T-helper 1 cell treated with Interleukin-12 subunit alpha and Interleukin-12 subunit beta and Interleukin-4 antibody, amounts not matched to agents 30 μg/mL and 1 μg/mL, for 36 hours (primary cell): ENCODE data around the gene PEX14.
A peak's percentile ranks its signal among the peaks of the same experiment; 100 is the strongest.
"Not testable (repeated sequence)": the region's sequence is repeated elsewhere in the genome, so short reads cannot be mapped to it uniquely, and the experiment has no call there.

Experiments used
- H3K27ac Mint-ChIP-seq: one replicate; pipeline ENCODE4 v1.8.0; 2021; ENCODE audit warnings: mild to moderate bottlenecking, mixed read lengths
- H3K27me3 Mint-ChIP-seq: one replicate; pipeline ENCODE4 v1.8.0; 2021; ENCODE audit warnings: low read depth, mixed read lengths
- H3K36me3 Mint-ChIP-seq: one replicate; pipeline ENCODE4 v1.8.0; 2021; ENCODE audit warnings: low read depth, mixed read lengths
- H3K4me1 Mint-ChIP-seq: one replicate; pipeline ENCODE4 v1.8.0; 2021; ENCODE audit warnings: low read depth, mixed read lengths
- H3K4me3 Mint-ChIP-seq: one replicate; pipeline ENCODE4 v1.8.0; 2021; ENCODE audit warnings: mild to moderate bottlenecking, moderate library complexity, mixed read lengths
- H3K9me3 Mint-ChIP-seq: one replicate; pipeline ENCODE4 v1.8.0; 2021; ENCODE audit warnings: mixed read lengths

PEX14 gene

GRCh38 chr1:10471411-10472219 lies 3.1 kb upstream of the PEX14 start:
- peaks cover 4% of the 10 kb centered on the region for H3K36me3 Mint-ChIP-seq

GRCh38 chr1:10472220-10473144 lies 2.3 kb upstream of the PEX14 start, which contains the start of gene DFFA:
DFFA (minus strand) TSS chr1:10472529; CDS start chr1:10472458, 71 bp downstream.
- H3K27me3 Mint-ChIP-seq: no peaks in the 10 kb centered on the region
- H3K27ac Mint-ChIP-seq: peak within 1 kb of the TSS; percentile 88
- peaks cover 4% of the 10 kb centered on the region for H3K36me3 Mint-ChIP-seq
- peak within 1 kb of the TSS; percentile 91 for H3K4me3 Mint-ChIP-seq
- H3K4me1 Mint-ChIP-seq: peaks cover 29% of the 10 kb centered on the region
- H3K9me3 Mint-ChIP-seq: no peaks in the 10 kb centered on the region

More at GRCh38 chr1:10471411-10472219, 3.1 kb upstream of the PEX14 start:
- Mint-ChIP-seq H3K4me1 (peaks cover 28% of the 10 kb centered on the region), H3K27ac (peak overlapping the region; percentile 88), H3K9me3 (no peaks in the 10 kb centered on the region), H3K4me3 (peak overlapping the region; percentile 91), H3K27me3 (no peaks in the 10 kb centered on the region)

- Mint-ChIP-seq H3K9me3 (no peaks in the 10 kb centered on the region), H3K36me3 (peaks cover under 1% of the 10 kb centered on the region), H3K4me3 (peak overlapping the region; percentile 44), H3K4me1 (peaks cover 29% of the 10 kb centered on the region), H3K27me3 (no peaks in the 10 kb centered on the region), H3K27ac (peak overlapping the region; percentile 73)
These were observed 1.5 kb upstream of the PEX14 start for GRCh38 chr1:10473145-10473765.

GRCh38 chr1:10474309-10474612 lies 489 bp upstream of the PEX14 start:
- not testable (repeated sequence) for H3K36me3 Mint-ChIP-seq, H3K27me3 Mint-ChIP-seq, H3K9me3 Mint-ChIP-seq
- H3K4me3 Mint-ChIP-seq: peak overlapping the region; percentile 90
- H3K27ac Mint-ChIP-seq: peak overlapping the region; percentile 89
- peaks cover 29% of the 10 kb centered on the region for H3K4me1 Mint-ChIP-seq

- H3K36me3 Mint-ChIP-seq: no peaks in the 10 kb centered on the region
- H3K4me3 Mint-ChIP-seq: peak overlapping the region; percentile 94
- H3K27me3 Mint-ChIP-seq: no peaks in the 10 kb centered on the region
- peaks cover 31% of the 10 kb centered on the region for H3K4me1 Mint-ChIP-seq
- peak overlapping the region; percentile 87 for H3K27ac Mint-ChIP-seq
- H3K9me3 Mint-ChIP-seq: no peaks in the 10 kb centered on the region
These were observed 760 bp downstream of the PEX14 start for GRCh38 chr1:10475510-10475909.

GRCh38 chr1:10479296-10479695 lies 4.5 kb downstream of the PEX14 start:
- H3K27ac Mint-ChIP-seq: no peak overlapping the region

GRCh38 chr1:10480614-10481013 lies 5.9 kb downstream of the PEX14 start:
- Mint-ChIP-seq H3K4me3 (no peak overlapping the region), H3K36me3 (peaks cover 7% of the 10 kb centered on the region), H3K27me3 (no peaks in the 10 kb centered on the region), H3K27ac (no peak overlapping the region), H3K9me3 (no peaks in the 10 kb centered on the region), H3K4me1 (peaks cover 14% of the 10 kb centered on the region)

More at GRCh38 chr1:10479296-10479695, 4.5 kb downstream of the PEX14 start:
- H3K4me3 Mint-ChIP-seq: no peak overlapping the region
- peaks cover 20% of the 10 kb centered on the region for H3K4me1 Mint-ChIP-seq
- no peaks in the 10 kb centered on the region for H3K36me3 Mint-ChIP-seq
- H3K9me3 Mint-ChIP-seq: no peaks in the 10 kb centered on the region
- no peaks in the 10 kb centered on the region for H3K27me3 Mint-ChIP-seq

- Mint-ChIP-seq H3K4me3 (no peak overlapping the region), H3K36me3 (peaks cover 14% of the 10 kb centered on the region), H3K9me3 (no peaks in the 10 kb centered on the region), H3K4me1 (peaks cover 6% of the 10 kb centered on the region), H3K27me3 (no peaks in the 10 kb centered on the region), H3K27ac (no peak overlapping the region)
These were observed 9.8 kb downstream of the PEX14 start for GRCh38 chr1:10484521-10484920.

- H3K36me3 Mint-ChIP-seq: peaks cover 14% of the 10 kb centered on the region
- no peaks in the 10 kb centered on the region for H3K27me3 Mint-ChIP-seq
- H3K4me1 Mint-ChIP-seq: peaks cover 18% of the 10 kb centered on the region
- H3K9me3 Mint-ChIP-seq: no peaks in the 10 kb centered on the region
- H3K4me3 Mint-ChIP-seq: no peak overlapping the region
- no peak overlapping the region for H3K27ac Mint-ChIP-seq
These were observed 14.7 kb downstream of the PEX14 start for GRCh38 chr1:10489291-10490055.

GRCh38 chr1:10490286-10490970 lies 15.7 kb downstream of the PEX14 start:
- Mint-ChIP-seq H3K36me3 (peaks cover 8% of the 10 kb centered on the region), H3K4me3 (no peak overlapping the region), H3K27me3 (no peaks in the 10 kb centered on the region), H3K4me1 (peaks cover 27% of the 10 kb centered on the region), H3K27ac (no peak overlapping the region), H3K9me3 (no peaks in the 10 kb centered on the region)

- Mint-ChIP-seq H3K27ac (no peak overlapping the region), H3K4me3 (peak overlapping the region; percentile 82), H3K27me3 (no peaks in the 10 kb centered on the region), H3K4me1 (peaks cover 45% of the 10 kb centered on the region), H3K9me3 (no peaks in the 10 kb centered on the region), H3K36me3 (peaks cover 5% of the 10 kb centered on the region)
These were observed 19.6 kb downstream of the PEX14 start for GRCh38 chr1:10494418-10494753.

- Mint-ChIP-seq H3K4me3 (peak overlapping the region; percentile 82), H3K27me3 (no peaks in the 10 kb centered on the region), H3K36me3 (peaks cover 2% of the 10 kb centered on the region), H3K9me3 (no peaks in the 10 kb centered on the region), H3K27ac (peak overlapping the region; percentile 91), H3K4me1 (peaks cover 42% of the 10 kb centered on the region)
These were observed 20.2 kb downstream of the PEX14 start for GRCh38 chr1:10494754-10495474.

- peaks cover 2% of the 10 kb centered on the region for H3K36me3 Mint-ChIP-seq
- H3K4me1 Mint-ChIP-seq: peaks cover 40% of the 10 kb centered on the region
- no peaks in the 10 kb centered on the region for H3K27me3 Mint-ChIP-seq
- peak overlapping the region; percentile 82 for H3K4me3 Mint-ChIP-seq
- no peaks in the 10 kb centered on the region for H3K9me3 Mint-ChIP-seq
- H3K27ac Mint-ChIP-seq: peak overlapping the region; percentile 91
These were observed 20.7 kb downstream of the PEX14 start for GRCh38 chr1:10495475-10495817.
